Measurements from ENCODE around the gene ITGA8.

Gene ITGA8

DNA sequence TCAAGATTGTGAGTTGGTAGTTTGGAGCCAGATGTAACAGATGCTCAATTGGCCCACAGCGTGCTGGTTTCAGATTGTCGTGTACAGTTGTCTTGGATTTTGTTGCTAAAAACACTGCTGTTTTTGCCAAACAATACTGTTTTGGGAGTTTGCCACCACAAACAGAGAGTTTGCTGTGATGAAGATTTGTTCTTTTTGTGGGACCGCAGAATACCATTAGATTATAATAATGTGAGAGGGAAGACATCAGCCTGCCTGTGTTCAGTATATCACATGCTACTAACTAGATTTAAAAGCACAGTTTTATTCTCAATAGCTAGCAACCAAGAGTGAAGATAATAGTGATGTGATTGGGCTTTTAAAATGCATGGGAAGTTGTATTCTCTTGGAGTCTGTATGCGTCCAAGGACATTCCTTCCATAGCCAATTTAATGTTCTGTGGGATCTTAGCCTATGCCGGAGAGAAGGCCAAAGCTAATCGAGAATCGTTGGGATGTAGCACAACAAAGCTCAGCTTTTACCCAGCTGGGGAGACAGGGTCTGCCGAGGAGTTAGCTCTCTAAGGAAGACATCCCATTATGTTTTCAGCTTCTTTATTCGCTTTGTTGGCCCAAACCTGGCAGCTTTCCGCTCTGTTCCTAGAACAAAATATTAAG is 18.7 kb upstream of the ITGA8 start:
- H3K4me3 ChIP-seq (replicated peaks; ENCODE audit: low read depth, low read length), result no peak overlapping the region
- DNase-seq (ENCODE audit: extremely low read depth, low read depth), result peak; percentile 70
- TF ChIP-seq, protein P1, sequence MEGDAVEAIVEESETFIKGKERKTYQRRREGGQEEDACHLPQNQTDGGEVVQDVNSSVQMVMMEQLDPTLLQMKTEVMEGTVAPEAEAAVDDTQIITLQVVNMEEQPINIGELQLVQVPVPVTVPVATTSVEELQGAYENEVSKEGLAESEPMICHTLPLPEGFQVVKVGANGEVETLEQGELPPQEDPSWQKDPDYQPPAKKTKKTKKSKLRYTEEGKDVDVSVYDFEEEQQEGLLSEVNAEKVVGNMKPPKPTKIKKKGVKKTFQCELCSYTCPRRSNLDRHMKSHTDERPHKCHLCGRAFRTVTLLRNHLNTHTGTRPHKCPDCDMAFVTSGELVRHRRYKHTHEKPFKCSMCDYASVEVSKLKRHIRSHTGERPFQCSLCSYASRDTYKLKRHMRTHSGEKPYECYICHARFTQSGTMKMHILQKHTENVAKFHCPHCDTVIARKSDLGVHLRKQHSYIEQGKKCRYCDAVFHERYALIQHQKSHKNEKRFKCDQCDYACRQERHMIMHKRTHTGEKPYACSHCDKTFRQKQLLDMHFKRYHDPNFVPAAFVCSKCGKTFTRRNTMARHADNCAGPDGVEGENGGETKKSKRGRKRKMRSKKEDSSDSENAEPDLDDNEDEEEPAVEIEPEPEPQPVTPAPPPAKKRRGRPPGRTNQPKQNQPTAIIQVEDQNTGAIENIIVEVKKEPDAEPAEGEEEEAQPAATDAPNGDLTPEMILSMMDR (IDR thresholded peaks at IDR 0.05; ENCODE audit: low read depth, low read length, missing control alignments), result no peak

DNA sequence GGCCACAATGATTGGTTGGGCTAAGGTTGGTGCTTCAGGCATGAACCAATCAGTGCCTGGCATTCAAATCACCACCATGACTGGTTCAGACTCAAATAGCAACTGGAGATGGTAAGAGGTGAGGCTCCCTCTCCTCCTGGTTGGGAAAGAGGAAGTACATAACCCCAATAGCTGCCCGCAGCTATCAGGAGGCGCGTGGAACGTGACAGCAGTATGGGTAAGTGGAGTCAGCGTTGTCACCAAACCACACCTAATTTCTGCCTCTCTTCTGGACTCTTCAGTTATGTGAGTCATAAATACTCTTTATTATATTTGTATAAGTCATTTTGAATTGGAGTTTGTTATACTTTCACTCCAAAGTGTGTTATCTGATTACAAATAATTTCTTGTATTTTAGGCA is 17.9 kb upstream of the ITGA8 start:
- DNase-seq (ENCODE audit: extremely low read depth, low read depth), result no peak
- TF ChIP-seq, protein P1 (IDR thresholded peaks at IDR 0.05; ENCODE audit: low read depth, low read length, missing control alignments), result no peak
- H3K4me3 ChIP-seq (replicated peaks; ENCODE audit: low read depth, low read length), result no peak overlapping the region

DNA sequence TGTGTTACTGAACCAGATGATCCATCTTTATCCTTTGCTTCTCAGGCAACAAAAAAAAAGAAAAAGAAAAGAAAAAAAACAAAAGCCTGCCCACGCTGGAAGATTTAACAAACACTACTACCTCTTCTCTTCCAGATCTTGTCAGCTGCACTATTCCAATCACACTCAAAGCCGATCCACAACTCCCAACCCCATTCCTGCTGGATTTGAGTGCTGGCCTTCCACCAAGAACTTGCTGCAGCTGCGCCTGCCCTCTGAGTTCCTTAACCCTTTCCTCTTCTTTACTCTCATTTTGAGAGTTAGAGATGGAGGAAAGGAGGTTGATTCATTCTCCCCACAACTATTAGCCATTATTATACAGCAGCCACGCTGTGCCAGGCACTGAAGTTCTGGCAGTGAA is 16.0 kb upstream of the ITGA8 start:
- H3K4me3 ChIP-seq (replicated peaks; ENCODE audit: low read depth, low read length), result no peak overlapping the region
- TF ChIP-seq, protein P1 (IDR thresholded peaks at IDR 0.05; ENCODE audit: low read depth, low read length, missing control alignments), result no peak
- no peak for DNase-seq (ENCODE audit: extremely low read depth, low read depth)

DNA sequence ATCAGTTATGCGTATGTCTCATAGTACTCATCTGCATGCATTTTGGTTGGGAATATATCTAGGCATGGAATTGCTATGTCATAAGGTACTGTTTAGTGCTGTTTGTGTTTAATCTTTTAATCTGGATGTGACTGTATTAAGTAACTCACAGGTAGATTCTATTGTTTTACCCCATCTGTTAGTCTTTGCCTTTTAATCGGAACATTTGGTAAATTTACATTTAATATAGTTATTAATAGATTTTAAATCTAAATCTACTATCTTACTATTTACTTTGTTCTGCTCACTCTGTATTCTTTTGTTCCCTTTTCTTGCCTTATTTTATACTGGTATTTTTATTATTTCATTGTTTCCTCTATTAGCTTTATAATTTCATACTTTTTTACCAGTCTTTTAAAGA is 10.6 kb upstream of the ITGA8 start:
- no peak for DNase-seq (ENCODE audit: extremely low read depth, low read depth)
- no peak overlapping the region for H3K4me3 ChIP-seq (replicated peaks; ENCODE audit: low read depth, low read length)
- TF ChIP-seq, protein P1 (IDR thresholded peaks at IDR 0.05; ENCODE audit: low read depth, low read length, missing control alignments), result no peak

DNA sequence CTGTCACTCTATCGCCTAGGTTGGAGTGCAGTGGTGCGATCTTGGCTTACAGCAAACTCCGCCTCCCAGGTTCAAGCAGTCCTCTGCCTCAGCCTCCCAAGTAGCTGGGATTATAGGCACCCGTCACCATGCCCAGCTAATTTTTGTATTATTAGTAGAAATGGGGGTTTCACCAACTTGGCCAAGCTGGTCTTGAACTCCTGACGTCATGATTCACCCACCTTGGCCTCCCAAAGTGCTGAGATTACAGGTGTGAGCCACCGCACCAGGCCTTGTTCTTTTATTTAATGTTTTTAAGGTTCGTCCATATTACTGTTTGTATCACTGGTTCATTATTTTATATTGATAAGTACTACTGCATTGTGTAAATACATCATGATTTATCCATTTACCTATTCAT is 10.2 kb upstream of the ITGA8 start:
- no peak overlapping the region for H3K4me3 ChIP-seq (replicated peaks; ENCODE audit: low read depth, low read length)
- DNase-seq (ENCODE audit: extremely low read depth, low read depth), result no peak
- TF ChIP-seq, protein P1 (IDR thresholded peaks at IDR 0.05; ENCODE audit: low read depth, low read length, missing control alignments), result no peak

DNA sequence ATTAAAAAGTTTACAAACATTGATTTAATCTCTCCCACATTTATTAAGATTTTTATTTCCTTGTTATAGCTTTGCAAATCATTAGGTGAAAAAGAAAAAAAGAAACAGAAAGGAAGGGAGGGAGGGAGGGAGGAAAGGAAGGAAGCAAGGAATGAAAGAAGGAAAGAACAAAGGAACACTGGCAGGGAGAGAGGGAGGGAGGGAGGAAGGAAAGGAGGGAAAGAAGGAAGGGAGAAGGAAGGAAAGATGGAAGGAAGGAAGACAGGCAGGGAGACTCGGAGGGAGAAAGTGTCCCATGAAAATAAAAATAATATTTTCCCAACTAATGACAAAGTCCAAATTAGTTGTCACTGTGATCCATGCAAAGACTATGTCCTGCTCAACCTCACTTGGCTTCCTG is 6.3 kb upstream of the ITGA8 start:
- no peak for DNase-seq (ENCODE audit: extremely low read depth, low read depth)
- TF ChIP-seq, protein P1 (IDR thresholded peaks at IDR 0.05; ENCODE audit: low read depth, low read length, missing control alignments), result no peak

DNA sequence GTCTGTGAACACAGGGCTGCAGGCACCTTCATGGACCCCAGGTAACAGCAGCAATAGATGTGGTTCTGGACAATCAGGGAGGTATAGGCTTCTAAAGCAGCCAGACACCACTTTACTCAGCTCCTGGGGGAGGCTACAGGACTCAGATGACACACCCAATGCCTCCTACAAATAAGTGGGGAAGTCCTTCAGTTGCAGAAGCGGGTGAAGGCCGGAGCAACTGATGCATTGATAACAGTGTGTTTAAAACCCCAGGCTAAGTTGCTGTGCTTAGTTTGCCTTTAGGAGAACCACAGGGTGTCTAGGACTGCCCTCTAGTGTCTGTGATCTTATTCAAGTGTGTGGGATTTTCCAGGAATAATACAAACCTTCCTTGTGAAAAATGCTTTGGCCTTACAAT is 5.9 kb upstream of the ITGA8 start:
- peak; percentile 42 for DNase-seq (ENCODE audit: extremely low read depth, low read depth)
- H3K4me3 ChIP-seq (replicated peaks; ENCODE audit: low read depth, low read length), result no peak overlapping the region
- TF ChIP-seq, protein P1 (IDR thresholded peaks at IDR 0.05; ENCODE audit: low read depth, low read length, missing control alignments), result peak; percentile 61

More for the DNA sequence above, 6.3 kb upstream of the ITGA8 start:
- no peak overlapping the region for H3K4me3 ChIP-seq (replicated peaks; ENCODE audit: low read depth, low read length)
